GM10266 (cell line): Measurements from ENCODE around the gene ATM.
"Not testable (repeated sequence)": the region's sequence is repeated elsewhere in the genome, so short reads cannot be mapped to it uniquely, and the experiment has no call there.

Experiments used
- DNase-seq: peaks from one replicate; pipeline ENCODE4 v3.0.0; 2012; ENCODE audit errors: extremely low spot score
- TF ChIP-seq, protein P1 (sequence below): IDR thresholded peaks from 2 replicates; pipeline ENCODE4 v1.5.1; 2012; ENCODE audit warnings: mild to moderate bottlenecking, low read depth; ENCODE audit not compliant: control insufficient read depth, insufficient read depth; ENCODE audit errors: missing control alignments

ATM gene

DNA sequence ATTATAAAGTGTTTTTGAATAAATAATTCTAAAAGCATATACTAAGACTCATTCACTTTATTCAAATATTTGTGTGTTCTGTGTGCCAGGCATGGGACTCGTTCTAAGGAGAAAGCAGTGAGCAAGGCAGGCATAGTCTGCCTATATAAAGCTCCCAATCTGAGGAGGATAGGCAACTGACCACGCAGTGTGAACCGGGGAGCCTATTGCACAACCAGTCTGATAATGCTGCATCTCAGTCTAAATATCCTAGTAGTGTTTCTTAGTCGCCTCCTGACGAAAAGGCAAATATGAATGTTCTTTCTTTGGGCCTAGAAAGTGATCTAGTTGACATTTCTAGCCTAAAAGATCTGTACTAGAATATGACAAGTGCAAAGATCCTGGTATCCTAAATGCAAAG lies 146.2 kb downstream of the ATM start:
- no peak for DNase-seq
- TF ChIP-seq, protein P1, sequence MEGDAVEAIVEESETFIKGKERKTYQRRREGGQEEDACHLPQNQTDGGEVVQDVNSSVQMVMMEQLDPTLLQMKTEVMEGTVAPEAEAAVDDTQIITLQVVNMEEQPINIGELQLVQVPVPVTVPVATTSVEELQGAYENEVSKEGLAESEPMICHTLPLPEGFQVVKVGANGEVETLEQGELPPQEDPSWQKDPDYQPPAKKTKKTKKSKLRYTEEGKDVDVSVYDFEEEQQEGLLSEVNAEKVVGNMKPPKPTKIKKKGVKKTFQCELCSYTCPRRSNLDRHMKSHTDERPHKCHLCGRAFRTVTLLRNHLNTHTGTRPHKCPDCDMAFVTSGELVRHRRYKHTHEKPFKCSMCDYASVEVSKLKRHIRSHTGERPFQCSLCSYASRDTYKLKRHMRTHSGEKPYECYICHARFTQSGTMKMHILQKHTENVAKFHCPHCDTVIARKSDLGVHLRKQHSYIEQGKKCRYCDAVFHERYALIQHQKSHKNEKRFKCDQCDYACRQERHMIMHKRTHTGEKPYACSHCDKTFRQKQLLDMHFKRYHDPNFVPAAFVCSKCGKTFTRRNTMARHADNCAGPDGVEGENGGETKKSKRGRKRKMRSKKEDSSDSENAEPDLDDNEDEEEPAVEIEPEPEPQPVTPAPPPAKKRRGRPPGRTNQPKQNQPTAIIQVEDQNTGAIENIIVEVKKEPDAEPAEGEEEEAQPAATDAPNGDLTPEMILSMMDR, result no peak

DNA sequence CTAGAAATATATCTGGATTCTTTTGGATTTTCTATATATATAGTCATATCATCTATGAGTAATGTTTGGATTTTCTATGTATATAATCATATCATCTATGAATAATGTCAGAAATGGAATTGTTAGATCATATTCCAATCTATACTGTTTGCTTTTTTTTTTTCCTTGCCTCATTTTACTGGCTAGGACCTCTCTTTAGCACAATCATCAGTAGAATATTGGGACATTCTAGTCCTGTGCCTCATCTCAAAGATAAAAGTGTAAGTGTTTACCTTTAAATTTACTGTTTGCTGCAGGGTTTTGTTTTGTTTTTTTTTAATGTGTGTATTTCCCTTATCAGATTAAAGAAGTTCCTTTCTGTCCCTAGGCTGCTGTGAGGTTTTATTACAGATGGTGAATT lies 147.4 kb downstream of the ATM start:
- TF ChIP-seq, protein P1, result no peak
- no peak for DNase-seq

DNA sequence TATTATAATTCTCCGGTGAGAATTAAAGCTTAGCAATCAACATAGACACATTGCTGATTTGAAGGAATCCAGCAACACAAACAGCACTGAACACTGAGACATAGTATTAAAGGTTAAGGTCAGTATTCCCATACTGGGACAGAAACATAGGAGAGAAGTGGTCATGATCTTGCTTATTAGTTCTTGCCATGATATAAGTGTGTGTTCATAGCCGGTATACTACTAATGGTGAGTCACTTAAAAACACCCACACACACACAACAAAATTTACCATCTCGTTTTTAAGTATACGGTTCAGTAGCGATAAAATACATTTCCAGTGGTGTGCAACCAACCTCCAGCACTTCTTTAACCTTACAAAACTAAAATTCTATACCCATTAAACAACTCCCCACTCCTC lies 148.1 kb downstream of the ATM start:
- TF ChIP-seq, protein P1, result no peak
- DNase-seq, result no peak

DNA sequence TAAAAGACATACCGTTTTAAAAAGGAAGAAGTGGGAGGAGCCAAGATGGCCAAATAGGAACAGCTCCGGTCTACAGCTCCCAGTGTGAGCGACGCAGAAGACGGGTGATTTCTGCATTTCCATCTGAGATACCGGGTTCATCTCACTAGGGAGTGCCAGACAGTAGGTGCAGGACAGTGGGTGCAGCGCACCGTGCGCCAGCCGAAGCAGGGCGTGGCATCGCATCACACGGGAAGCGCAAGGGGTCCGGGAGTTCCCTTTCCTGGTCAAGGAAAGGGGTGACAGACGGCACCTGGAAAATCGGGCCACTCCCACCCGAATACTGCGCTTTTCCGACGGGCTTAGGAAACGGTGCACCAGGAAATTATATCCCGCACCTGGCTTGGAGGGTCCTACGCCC lies 150.6 kb downstream of the ATM start:
- not testable (repeated sequence) for DNase-seq

DNA sequence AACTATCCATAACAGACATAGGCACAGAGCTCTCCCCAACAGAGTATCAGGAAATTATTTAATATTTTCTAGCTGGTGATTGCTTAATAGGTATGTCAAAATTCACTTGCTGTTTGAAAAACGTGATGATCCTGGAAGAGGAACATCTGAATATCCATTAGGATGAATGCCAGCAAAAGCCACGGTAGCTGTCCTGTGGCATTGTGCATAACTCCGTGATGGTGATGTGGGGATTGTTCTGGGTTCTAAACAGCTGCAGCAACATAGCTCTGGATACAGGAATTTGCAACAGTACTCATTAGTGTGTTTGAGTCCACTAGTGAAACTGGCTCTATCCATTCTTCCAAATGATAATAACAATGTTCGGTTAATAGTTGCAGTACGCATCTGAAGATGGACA lies 165.7 kb downstream of the ATM start:
- DNase-seq, result no peak
- TF ChIP-seq, protein P1, result no peak

DNA sequence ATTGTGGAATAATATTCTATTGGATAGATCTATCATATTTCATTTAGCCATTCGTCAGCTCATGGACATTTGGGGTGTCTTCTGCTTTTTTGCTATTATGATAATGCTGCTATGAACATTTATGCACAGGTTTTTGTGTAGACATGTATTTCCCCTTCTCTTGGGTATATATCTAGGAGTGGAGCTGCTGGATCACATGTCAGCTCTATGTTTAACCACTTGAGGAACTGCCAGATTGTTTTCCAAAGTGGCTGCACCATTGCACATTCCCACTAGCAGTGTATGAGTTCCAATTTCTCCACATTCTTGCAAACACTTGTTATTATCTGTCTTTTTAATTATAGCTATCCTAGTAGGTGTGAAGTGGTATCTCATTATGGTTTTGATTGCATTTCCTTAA lies 169.5 kb downstream of the ATM start:
- TF ChIP-seq, protein P1, result no peak
- no peak for DNase-seq

DNA sequence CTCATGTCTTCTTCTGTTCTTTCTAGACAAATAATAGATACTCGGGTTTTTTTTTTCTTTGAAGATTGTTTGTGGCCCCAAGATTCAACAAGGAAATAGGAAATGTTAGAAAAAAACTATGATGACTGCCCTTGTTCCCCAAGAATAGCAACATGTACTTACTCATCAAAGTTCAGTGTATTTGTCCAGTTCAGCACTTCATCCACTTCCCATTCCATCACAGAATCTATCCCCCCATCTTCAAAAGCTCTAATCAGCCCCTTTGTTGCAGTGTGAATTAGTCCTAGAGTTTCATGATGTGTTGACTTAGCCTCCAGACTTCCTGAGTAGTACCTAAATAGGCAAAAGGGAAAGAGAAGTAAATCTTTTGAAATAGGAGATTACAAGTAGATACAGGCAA lies 170.2 kb downstream of the ATM start:
- TF ChIP-seq, protein P1, result no peak
- DNase-seq, result no peak

DNA sequence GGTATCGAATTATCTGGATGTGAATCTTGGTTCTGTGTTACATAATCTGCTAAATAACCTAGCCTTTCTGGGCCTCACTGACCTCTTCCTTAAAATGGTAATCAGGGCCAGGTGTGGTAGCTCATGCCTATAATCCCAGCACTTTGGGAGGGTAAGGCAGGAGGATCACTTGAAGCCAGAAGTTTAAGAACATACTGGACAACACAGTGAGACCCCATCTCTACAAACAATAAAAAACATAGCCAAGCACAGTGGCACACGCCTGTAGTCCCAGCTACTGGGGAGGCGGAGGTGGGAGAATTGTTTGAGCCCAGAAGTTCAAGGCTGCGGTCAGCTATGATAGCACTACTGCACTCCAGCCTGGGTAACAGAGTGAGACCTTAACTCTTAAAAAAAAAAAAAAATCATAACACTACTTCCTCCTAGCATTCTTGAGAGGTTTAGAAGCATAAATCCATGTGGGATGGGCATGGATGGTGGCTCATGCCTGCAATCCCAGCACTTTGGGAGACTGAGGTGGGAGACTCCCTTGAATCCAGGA lies 171.9 kb downstream of the ATM start:
- DNase-seq, result no peak
- TF ChIP-seq, protein P1, result no peak

DNA sequence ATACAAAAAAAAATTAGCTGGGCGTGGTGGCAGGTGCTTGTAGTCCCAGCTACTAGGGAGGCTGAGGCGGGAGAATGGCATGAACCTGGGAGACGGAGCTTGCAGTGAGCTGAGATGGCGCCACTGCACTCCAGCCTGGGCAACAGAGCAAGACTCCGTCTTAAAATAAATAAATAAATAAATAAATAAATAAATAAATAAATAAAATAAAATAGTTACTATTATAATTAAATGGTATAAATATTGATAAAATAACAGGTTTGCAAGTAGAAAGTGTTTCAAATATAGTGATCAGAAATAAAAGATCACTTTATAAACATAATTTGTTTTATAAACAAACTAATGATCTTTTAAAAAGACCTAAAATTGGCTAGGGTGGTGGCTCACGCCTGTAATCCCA lies 173.8 kb downstream of the ATM start:
- not testable (repeated sequence) for DNase-seq
